ENCODE measurements around the gene SRSF8. TPM values are rescaled to one million over a fixed set of nuclear protein-coding genes. Genes with fewer than 3 reads are reported as not detected.

The SRSF8 gene
- total and polyA plus RNA-seq, 2 donors (not counting 3 experiments of a cell fraction or from before 2014, with no cell fraction given): 21.9 to 31.3 TPM

DNA sequence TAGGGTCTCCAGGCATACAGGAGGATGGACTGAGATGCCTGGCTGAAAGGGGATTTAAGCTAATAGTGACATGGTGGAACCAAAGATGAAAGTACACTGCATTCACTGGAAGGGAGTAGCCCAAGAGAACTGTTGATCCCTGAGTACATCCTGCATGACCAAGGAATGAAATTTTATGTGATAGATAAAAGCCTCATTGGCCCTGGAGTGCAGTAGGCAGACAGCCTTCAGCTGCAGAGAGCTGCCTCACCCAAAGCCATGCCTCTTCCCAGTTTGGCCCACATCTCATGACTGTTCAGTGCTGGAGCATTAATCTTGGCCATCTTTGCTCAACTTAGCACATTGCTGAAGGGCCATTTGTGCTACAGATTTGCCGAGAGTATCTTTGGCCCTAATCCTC is 33.7 kb upstream of the SRSF8 start:
- CTCF ChIA-PET: no interaction called here
- no TSS peak for BruUV-seq (replicated peaks)
- POLR2A ChIA-PET: no interaction called here

DNA sequence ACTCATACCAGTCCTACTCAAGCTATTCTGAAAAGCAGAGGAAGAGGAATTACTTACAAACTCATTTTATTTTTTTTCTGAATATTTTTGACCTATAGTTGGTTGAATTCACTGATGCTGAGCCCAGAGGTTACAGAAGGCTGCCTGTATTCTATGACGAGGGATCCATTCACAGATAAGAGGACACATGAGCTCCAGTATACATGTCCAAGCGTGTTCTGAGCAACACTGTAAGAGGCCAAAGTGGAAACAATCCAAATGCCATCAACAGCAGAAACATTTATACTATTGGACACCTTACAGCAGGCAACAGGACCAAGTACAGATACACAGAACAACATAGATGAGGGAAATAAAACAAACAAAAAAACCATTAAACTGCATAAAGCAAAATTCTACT is 31.4 kb upstream of the SRSF8 start:
- intact Hi-C loops (cut with micrococcal nuclease): no loop called here
- no peaks in the 10 kb centered on the region for H3K79me2 ChIP-seq (ENCODE audit: control insufficient read depth, insufficient read depth, low read length)
- no peak overlapping the region for H3K4me2 ChIP-seq (ENCODE audit: insufficient read depth, low read length)
- no peaks in the 10 kb centered on the region for H4K20me1 ChIP-seq (replicated peaks; ENCODE audit: control insufficient read depth, extremely low read depth, insufficient read depth, low read length)
- H3K9me3 ChIP-seq (replicated peaks; ENCODE audit: control insufficient read depth, insufficient read depth, low read length): no peaks in the 10 kb centered on the region
- no TSS peak for BruUV-seq (replicated peaks)
- no peaks in the 10 kb centered on the region for H3K9me1 ChIP-seq (replicated peaks; ENCODE audit: control insufficient read depth, extremely low read depth, insufficient read depth, low read length)
- ChIA-PET CTCF (no interaction called here), POLR2A (no interaction called here)
- no peak overlapping the region for H3K9ac ChIP-seq (replicated peaks; ENCODE audit: extremely low read depth, insufficient read depth, low read length)
- no peaks in the 10 kb centered on the region for H3K36me3 ChIP-seq (ENCODE audit: control insufficient read depth in 2 of 2, extremely low read depth in 1 of 2, insufficient read depth in 2 of 2, low read length in 2 of 2)
- FAIRE-seq (no peak), DNase-seq (ENCODE audit: low read depth, low spot score) (no peak)
- dilution Hi-C loops (cut with MboI; ENCODE audit: extremely low pct_ligation_motif_present, low sequenced_read_pairs): no loop called here
- no peaks in the 10 kb centered on the region for H3K4me1 ChIP-seq (ENCODE audit: control insufficient read depth, extremely low read depth, insufficient read depth, low read length)
- TF ChIP-seq JUN (IDR thresholded peaks at IDR 0.05; ENCODE audit: borderline replicate concordance, insufficient read depth, insufficient read length, low read depth) (no peak), GATA2 (IDR thresholded peaks at IDR 0.05; ENCODE audit: insufficient read depth, insufficient read length, low read depth, low read length) (no peak), EZH2 (IDR thresholded peaks at IDR 0.05; ENCODE audit: borderline replicate concordance, low read depth, low read length, severe bottlenecking) (no peak), POLR2AphosphoS5 (IDR thresholded peaks at IDR 0.05; ENCODE audit: insufficient read depth, low read depth, low read length) (no peak), FOS (IDR thresholded peaks at IDR 0.05; ENCODE audit: borderline replicate concordance, insufficient read depth, low read length) (no peak), POLR2A (IDR thresholded peaks at IDR 0.05; ENCODE audit: low read depth, low read length) (no peak), MYC (IDR thresholded peaks at IDR 0.05; ENCODE audit: low read depth, low read length) (no peak)
- TF ChIP-seq, protein P1, sequence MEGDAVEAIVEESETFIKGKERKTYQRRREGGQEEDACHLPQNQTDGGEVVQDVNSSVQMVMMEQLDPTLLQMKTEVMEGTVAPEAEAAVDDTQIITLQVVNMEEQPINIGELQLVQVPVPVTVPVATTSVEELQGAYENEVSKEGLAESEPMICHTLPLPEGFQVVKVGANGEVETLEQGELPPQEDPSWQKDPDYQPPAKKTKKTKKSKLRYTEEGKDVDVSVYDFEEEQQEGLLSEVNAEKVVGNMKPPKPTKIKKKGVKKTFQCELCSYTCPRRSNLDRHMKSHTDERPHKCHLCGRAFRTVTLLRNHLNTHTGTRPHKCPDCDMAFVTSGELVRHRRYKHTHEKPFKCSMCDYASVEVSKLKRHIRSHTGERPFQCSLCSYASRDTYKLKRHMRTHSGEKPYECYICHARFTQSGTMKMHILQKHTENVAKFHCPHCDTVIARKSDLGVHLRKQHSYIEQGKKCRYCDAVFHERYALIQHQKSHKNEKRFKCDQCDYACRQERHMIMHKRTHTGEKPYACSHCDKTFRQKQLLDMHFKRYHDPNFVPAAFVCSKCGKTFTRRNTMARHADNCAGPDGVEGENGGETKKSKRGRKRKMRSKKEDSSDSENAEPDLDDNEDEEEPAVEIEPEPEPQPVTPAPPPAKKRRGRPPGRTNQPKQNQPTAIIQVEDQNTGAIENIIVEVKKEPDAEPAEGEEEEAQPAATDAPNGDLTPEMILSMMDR (IDR thresholded peaks at IDR 0.05; ENCODE audit: extremely low read depth in 1 of 2, insufficient read depth in 1 of 2, low read depth in 1 of 2, low read length in 2 of 2): no peak
- TF ChIP-seq, protein P2, sequence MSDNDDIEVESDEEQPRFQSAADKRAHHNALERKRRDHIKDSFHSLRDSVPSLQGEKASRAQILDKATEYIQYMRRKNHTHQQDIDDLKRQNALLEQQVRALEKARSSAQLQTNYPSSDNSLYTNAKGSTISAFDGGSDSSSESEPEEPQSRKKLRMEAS (IDR thresholded peaks at IDR 0.05; ENCODE audit: insufficient read depth, insufficient read length): no peak
- no peak overlapping the region for H3K27ac ChIP-seq (ENCODE audit: insufficient read depth, low read depth, low read length)
- no peaks in the 10 kb centered on the region for H3K27me3 ChIP-seq (ENCODE audit: control insufficient read depth in 2 of 2, insufficient read depth in 2 of 2, low read length in 2 of 2)
- H2AFZ ChIP-seq (ENCODE audit: low read depth, low read length): no peak overlapping the region
- no peak overlapping the region for H3K4me3 ChIP-seq (replicated peaks in 1 of 3; ENCODE audit: insufficient read depth in 1 of 3, low read depth in 1 of 3, low read length in 3 of 3)

More for the DNA sequence above, 33.7 kb upstream of the SRSF8 start:
- Histone ChIP-seq H3K9me3 (replicated peaks; ENCODE audit: control insufficient read depth, insufficient read depth, low read length) (no peaks in the 10 kb centered on the region), H3K9me1 (replicated peaks; ENCODE audit: control insufficient read depth, extremely low read depth, insufficient read depth, low read length) (no peaks in the 10 kb centered on the region), H3K27me3 (ENCODE audit: control insufficient read depth in 2 of 2, insufficient read depth in 2 of 2, low read length in 2 of 2) (no peaks in the 10 kb centered on the region), H3K4me3 (replicated peaks in 1 of 3; ENCODE audit: insufficient read depth in 1 of 3, low read depth in 1 of 3, low read length in 3 of 3) (no peak overlapping the region), H3K27ac (ENCODE audit: insufficient read depth, low read depth, low read length) (no peak overlapping the region), H2AFZ (ENCODE audit: low read depth, low read length) (no peak overlapping the region), H4K20me1 (replicated peaks; ENCODE audit: control insufficient read depth, extremely low read depth, insufficient read depth, low read length) (no peaks in the 10 kb centered on the region), H3K79me2 (ENCODE audit: control insufficient read depth, insufficient read depth, low read length) (no peaks in the 10 kb centered on the region), H3K9ac (replicated peaks; ENCODE audit: extremely low read depth, insufficient read depth, low read length) (no peak overlapping the region), H3K4me2 (ENCODE audit: insufficient read depth, low read length) (no peak overlapping the region), H3K36me3 (ENCODE audit: control insufficient read depth in 2 of 2, extremely low read depth in 1 of 2, insufficient read depth in 2 of 2, low read length in 2 of 2) (no peaks in the 10 kb centered on the region), H3K4me1 (ENCODE audit: control insufficient read depth, extremely low read depth, insufficient read depth, low read length) (no peaks in the 10 kb centered on the region)
- dilution Hi-C loops (cut with MboI; ENCODE audit: extremely low pct_ligation_motif_present, low sequenced_read_pairs) (no loop called here), intact Hi-C loops (cut with micrococcal nuclease) (no loop called here)
- no peak for DNase-seq (ENCODE audit: low read depth, low spot score)
- TF ChIP-seq EZH2 (IDR thresholded peaks at IDR 0.05; ENCODE audit: borderline replicate concordance, low read depth, low read length, severe bottlenecking): no peak
- TF ChIP-seq POLR2A (IDR thresholded peaks at IDR 0.05; ENCODE audit: low read depth, low read length): no peak
- no peak for TF ChIP-seq GATA2 (IDR thresholded peaks at IDR 0.05; ENCODE audit: insufficient read depth, insufficient read length, low read depth, low read length)
- TF ChIP-seq, protein P2 (IDR thresholded peaks at IDR 0.05; ENCODE audit: insufficient read depth, insufficient read length): no peak
- no peak for TF ChIP-seq POLR2AphosphoS5 (IDR thresholded peaks at IDR 0.05; ENCODE audit: insufficient read depth, low read depth, low read length)
- TF ChIP-seq, protein P1 (IDR thresholded peaks at IDR 0.05; ENCODE audit: extremely low read depth in 1 of 2, insufficient read depth in 1 of 2, low read depth in 1 of 2, low read length in 2 of 2): no peak
- no peak for FAIRE-seq
